ENCODE measurements around the gene C1orf174. TPM values are rescaled to one million over a fixed set of nuclear protein-coding genes. Genes with fewer than 3 reads are reported as not detected.

Gene C1orf174
- total RNA-seq, 1 donor from 2014 or later, result 25.8 TPM

- H3K9me3 Mint-ChIP-seq, result no peaks in the 10 kb centered on the region
- TF ChIP-seq, protein P1, sequence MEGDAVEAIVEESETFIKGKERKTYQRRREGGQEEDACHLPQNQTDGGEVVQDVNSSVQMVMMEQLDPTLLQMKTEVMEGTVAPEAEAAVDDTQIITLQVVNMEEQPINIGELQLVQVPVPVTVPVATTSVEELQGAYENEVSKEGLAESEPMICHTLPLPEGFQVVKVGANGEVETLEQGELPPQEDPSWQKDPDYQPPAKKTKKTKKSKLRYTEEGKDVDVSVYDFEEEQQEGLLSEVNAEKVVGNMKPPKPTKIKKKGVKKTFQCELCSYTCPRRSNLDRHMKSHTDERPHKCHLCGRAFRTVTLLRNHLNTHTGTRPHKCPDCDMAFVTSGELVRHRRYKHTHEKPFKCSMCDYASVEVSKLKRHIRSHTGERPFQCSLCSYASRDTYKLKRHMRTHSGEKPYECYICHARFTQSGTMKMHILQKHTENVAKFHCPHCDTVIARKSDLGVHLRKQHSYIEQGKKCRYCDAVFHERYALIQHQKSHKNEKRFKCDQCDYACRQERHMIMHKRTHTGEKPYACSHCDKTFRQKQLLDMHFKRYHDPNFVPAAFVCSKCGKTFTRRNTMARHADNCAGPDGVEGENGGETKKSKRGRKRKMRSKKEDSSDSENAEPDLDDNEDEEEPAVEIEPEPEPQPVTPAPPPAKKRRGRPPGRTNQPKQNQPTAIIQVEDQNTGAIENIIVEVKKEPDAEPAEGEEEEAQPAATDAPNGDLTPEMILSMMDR (IDR thresholded peaks at IDR 0.05; ENCODE audit: unreplicated experiment), result no peak
- DNase-seq (ENCODE audit: low spot score in 2 of 2, unreplicated experiment in 2 of 2), result no peak
- no peaks in the 10 kb centered on the region for H3K36me3 Mint-ChIP-seq
- peaks cover 28% of the 10 kb centered on the region for H3K27me3 Mint-ChIP-seq (ENCODE audit: low read depth)
- H3K4me3 Mint-ChIP-seq, result no peak overlapping the region
- H3K27ac Mint-ChIP-seq, result no peak overlapping the region
- H3K4me1 Mint-ChIP-seq, result peaks cover 6% of the 10 kb centered on the region
These were observed 6.6 kb upstream of the C1orf174 start for GRCh38 chr1:3906672-3907020.

DNA sequence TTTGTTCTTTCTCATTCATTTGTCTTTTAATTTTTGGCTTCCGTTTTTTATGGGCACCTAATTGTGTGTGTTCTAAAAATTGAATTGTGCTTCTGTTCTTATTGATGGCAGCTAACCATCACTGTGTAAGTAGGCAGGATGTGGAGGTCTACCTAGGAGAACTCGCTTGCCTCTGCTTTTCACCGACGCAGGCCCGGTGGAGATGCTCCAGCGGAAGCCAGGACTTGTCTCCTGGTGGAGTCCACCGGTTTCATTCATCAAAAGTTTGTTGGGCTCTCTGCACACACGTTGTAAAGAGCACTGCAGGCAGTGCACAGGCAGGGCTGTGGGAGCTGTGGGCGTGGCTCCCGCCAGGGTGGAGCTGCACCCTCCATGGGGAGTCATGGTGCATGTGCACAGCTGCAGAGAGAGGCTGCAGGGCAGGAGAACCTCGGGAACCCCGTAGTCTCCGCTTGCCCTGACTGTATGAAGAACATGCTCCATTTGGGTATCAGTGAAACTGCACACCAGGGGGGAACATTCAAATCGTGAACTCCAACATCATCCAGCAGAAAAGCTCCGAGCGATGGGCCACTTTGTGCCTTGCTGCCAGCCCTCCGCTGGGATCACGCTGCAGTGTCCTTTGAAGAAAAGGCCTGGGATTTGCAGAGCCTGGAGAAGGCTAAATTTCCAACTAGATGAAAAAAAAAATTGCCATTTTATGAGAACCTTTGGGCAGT lies 6.0 kb upstream of the C1orf174 start:
- Mint-ChIP-seq H3K27ac (no peak overlapping the region), H3K9me3 (no peaks in the 10 kb centered on the region), H3K4me1 (peaks cover 5% of the 10 kb centered on the region), H3K36me3 (no peaks in the 10 kb centered on the region), H3K27me3 (ENCODE audit: low read depth) (peaks cover 23% of the 10 kb centered on the region), H3K4me3 (no peak overlapping the region)
- TF ChIP-seq, protein P1 (IDR thresholded peaks at IDR 0.05; ENCODE audit: unreplicated experiment), result no peak
- no peak for DNase-seq (ENCODE audit: low spot score in 2 of 2, unreplicated experiment in 2 of 2)

GRCh38 chr1:3905266-3905952 lies 5.3 kb upstream of the C1orf174 start:
- TF ChIP-seq, protein P1 (IDR thresholded peaks at IDR 0.05; ENCODE audit: unreplicated experiment), result no peak
- H3K4me1 Mint-ChIP-seq, result peaks cover 2% of the 10 kb centered on the region
- H3K4me3 Mint-ChIP-seq, result no peak overlapping the region
- no peak for DNase-seq (ENCODE audit: low spot score in 2 of 2, unreplicated experiment in 2 of 2)
- H3K27me3 Mint-ChIP-seq (ENCODE audit: low read depth), result peaks cover 16% of the 10 kb centered on the region
- no peaks in the 10 kb centered on the region for H3K9me3 Mint-ChIP-seq
- H3K27ac Mint-ChIP-seq, result no peak overlapping the region
- H3K36me3 Mint-ChIP-seq, result no peaks in the 10 kb centered on the region

- Mint-ChIP-seq H3K27ac (no peak overlapping the region), H3K4me1 (peaks cover 2% of the 10 kb centered on the region), H3K36me3 (no peaks in the 10 kb centered on the region), H3K9me3 (no peaks in the 10 kb centered on the region), H3K27me3 (ENCODE audit: low read depth) (peaks cover 14% of the 10 kb centered on the region), H3K4me3 (no peak overlapping the region)
- DNase-seq (ENCODE audit: low spot score in 2 of 2, unreplicated experiment in 2 of 2), result no peak
- TF ChIP-seq, protein P1 (IDR thresholded peaks at IDR 0.05; ENCODE audit: unreplicated experiment), result no peak
These were observed 4.7 kb upstream of the C1orf174 start for GRCh38 chr1:3904843-3905185.

- Mint-ChIP-seq H3K36me3 (no peaks in the 10 kb centered on the region), H3K27me3 (ENCODE audit: low read depth) (peaks cover 8% of the 10 kb centered on the region)
These were observed 4.2 kb upstream of the C1orf174 start for GRCh38 chr1:3904006-3904842.

More at GRCh38 chr1:3904006-3904842, 4.2 kb upstream of the C1orf174 start:
- H3K27ac Mint-ChIP-seq, result no peak overlapping the region
- no peak overlapping the region for H3K4me3 Mint-ChIP-seq
- TF ChIP-seq, protein P1 (IDR thresholded peaks at IDR 0.05; ENCODE audit: unreplicated experiment), result no peak
- peaks cover 2% of the 10 kb centered on the region for H3K4me1 Mint-ChIP-seq
- no peaks in the 10 kb centered on the region for H3K9me3 Mint-ChIP-seq
- no peak for DNase-seq (ENCODE audit: low spot score in 2 of 2, unreplicated experiment in 2 of 2)
